Thoracic aorta (tissue), 2 donors: ENCODE results near the gene LRP3. TPM values are rescaled to one million over a fixed set of nuclear protein-coding genes. Genes with fewer than 3 reads are reported as not detected.

Experiments used
- ATAC-seq: fragments of 150-250 bp; one replicate; pipeline ENCODE4 v1.8.0; 2017; ENCODE audit warnings: low read depth; ENCODE audit not compliant: insufficient number of reproducible peaks, low FRiP score
- DNase-seq: peaks from one replicate; pipeline ENCODE4 v3.0.0-alpha.2; 2020; ENCODE audit warnings: low spot score
- H3K27ac ChIP-seq, 2 donors: fragments of 200-600 bp; sonication (generic); 1 replicate in 1 of 2; 2 replicates in 1 of 2; pipeline ENCODE4 v1.5.1; 2016; ENCODE audit warnings: mild to moderate bottlenecking in 2 of 2, moderate library complexity in 2 of 2
- H3K27me3 ChIP-seq: fragments of 200-600 bp; sonication (generic); replicated peaks from 2 replicates; pipeline ENCODE4 v1.6.0; 2016; ENCODE audit warnings: mild to moderate bottlenecking; ENCODE audit not compliant: insufficient read depth
- H3K36me3 ChIP-seq: fragments of 200-600 bp; sonication (generic); one replicate; pipeline ENCODE4 v1.5.1; 2016
- H3K4me1 ChIP-seq, 2 donors: fragments of 200-600 bp; sonication (generic); 1 replicate in 1 of 2; 2 replicates in 1 of 2; pipeline versions ENCODE4 v1.5.1 to v1.6.0; 2016; ENCODE audit warnings: low read depth in 2 of 2, mild to moderate bottlenecking in 1 of 2; ENCODE audit not compliant: control insufficient read depth in 1 of 2
- H3K4me3 ChIP-seq: fragments of 200-600 bp; sonication (generic); 2 replicates; pipeline ENCODE4 v1.5.1; 2016; ENCODE audit warnings: mild to moderate bottlenecking
- H3K9me3 ChIP-seq: fragments of 200-600 bp; sonication (generic); 2 replicates; pipeline ENCODE4 v1.5.1; 2016
- total RNA-seq, 2 donors: library from RNA; depleted of rRNA; stranded (reverse); fragments of >200 nt; gene quantifications; one replicate each; pipeline versions ENCODE4 v1.1.0 to v1.2.3, GENCODE V29; 2016
- TF ChIP-seq, protein P1 (sequence below): fragments of 200-600 bp; sonication (generic); IDR thresholded peaks from one replicate; pipeline ENCODE4 v1.5.1; 2019; ENCODE audit warnings: antibody characterized with exemption

The LRP3 gene
- total RNA-seq, 2 donors from 2014 or later: 32.2 to 50.9 TPM

DNA sequence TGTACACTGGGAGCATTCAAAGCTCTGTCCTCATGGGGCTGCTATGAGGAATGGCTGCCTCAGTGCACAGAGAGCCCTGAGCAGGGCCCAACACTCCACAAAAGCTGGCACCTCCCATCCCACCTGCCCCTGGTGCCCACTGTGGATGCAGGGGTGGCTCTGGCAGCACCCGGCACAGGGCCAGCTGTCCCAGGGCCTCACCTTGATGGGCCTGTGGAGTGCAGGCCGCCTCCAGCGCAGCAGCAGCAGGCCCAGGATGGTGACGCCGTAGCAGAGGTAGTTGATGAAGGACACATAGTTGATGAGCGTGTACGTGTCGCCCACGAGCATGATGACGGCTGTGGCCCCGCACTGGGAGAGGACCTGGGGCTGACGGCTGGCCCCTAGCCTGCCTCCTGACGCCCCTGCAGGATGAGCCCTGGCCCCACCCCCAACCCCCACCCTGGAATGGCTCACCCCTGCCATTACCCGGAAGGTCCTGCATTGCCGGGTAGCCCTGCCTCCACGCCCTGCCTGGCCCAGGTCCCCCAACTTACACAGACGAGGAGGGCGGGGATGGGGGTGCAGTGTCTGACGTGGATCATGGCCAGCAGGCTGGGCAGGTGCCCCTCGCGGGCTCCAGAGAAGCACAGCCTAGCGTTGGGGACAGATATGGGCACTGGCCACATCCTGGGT, 16.3 kb downstream of the LRP3 start:
- TF ChIP-seq, protein P1, sequence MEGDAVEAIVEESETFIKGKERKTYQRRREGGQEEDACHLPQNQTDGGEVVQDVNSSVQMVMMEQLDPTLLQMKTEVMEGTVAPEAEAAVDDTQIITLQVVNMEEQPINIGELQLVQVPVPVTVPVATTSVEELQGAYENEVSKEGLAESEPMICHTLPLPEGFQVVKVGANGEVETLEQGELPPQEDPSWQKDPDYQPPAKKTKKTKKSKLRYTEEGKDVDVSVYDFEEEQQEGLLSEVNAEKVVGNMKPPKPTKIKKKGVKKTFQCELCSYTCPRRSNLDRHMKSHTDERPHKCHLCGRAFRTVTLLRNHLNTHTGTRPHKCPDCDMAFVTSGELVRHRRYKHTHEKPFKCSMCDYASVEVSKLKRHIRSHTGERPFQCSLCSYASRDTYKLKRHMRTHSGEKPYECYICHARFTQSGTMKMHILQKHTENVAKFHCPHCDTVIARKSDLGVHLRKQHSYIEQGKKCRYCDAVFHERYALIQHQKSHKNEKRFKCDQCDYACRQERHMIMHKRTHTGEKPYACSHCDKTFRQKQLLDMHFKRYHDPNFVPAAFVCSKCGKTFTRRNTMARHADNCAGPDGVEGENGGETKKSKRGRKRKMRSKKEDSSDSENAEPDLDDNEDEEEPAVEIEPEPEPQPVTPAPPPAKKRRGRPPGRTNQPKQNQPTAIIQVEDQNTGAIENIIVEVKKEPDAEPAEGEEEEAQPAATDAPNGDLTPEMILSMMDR: no peak
- no peaks in the 10 kb centered on the region for H3K27me3 ChIP-seq
- H3K4me3 ChIP-seq: no peak overlapping the region
- no peaks in the 10 kb centered on the region for H3K36me3 ChIP-seq
- no peaks in the 10 kb centered on the region for H3K4me1 ChIP-seq
- ATAC-seq (no peak), DNase-seq (no peak)
- no peak overlapping the region for H3K27ac ChIP-seq
- no peaks in the 10 kb centered on the region for H3K9me3 ChIP-seq

DNA sequence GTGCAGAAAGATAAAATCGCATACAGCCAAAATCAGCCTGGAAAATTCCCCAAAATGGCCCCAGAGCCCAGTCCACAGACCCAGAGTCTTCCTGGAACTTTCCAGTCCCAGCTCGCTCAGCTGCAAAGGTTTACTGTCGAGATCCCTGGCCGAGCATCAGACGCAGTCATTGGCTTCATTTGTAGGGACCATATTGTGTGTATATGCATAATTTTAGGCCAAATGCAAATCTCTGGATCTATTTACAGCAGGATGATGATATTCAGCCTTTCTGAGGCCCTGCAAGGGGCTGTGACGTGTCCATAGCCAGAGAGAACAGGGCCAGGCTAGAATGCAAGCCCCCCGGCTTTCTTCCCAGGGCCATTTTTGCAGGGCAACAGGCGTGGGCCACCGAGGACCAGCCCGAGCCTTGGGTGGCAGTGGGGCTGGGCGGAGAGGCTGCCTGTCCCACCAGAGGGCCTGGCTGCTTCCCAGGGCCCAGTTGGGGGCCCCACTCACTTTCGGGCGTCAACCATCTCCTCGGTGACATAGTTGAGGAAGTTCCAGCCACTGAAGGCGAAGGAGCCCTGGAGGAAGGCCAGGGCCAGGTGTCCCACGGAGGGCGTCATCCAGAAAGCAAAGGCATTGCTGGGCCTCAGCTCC, 17.8 kb downstream of the LRP3 start:
- DNase-seq (no peak), ATAC-seq (no peak)
- H3K9me3 ChIP-seq: no peaks in the 10 kb centered on the region
- no peaks in the 10 kb centered on the region for H3K27me3 ChIP-seq
- no peaks in the 10 kb centered on the region for H3K4me1 ChIP-seq
- H3K36me3 ChIP-seq: no peaks in the 10 kb centered on the region
- TF ChIP-seq, protein P1: no peak
- H3K4me3 ChIP-seq: no peak overlapping the region
- no peak overlapping the region for H3K27ac ChIP-seq

DNA sequence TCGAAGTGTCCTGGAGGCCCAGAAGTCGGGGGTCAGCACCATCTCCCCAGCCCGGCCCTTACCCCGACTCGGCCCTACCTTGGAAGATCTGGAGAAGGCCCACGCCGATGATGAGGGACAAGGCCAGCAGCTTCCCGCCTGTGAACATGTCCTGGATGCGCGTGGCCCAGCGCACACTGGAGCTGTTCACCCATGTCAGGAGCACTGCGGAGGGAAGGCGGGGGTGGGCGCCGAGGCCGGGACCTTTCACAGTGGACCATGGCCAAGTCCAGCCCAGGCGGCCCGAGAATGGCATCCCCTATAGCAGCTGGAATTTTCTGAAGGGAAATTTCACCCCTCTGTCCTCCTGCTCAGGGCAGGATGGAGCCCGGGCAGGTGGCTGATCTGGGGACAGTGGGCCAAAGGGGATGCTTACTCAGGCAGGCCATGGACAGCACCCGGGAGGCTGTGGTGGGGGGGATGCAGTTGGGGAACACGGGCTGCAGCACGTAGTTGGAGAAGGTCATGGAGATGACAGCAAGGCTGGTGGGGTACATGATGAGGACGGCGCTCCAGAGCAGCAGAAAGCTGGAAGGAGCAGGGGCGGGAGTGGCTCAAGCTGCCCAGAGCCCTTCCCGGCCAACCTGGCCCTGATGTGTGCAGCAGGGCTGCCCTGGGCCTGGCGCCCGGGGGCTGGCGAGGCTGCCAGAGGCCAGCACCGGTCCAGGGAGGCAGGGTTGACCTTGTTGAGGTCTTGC, 18.5 kb downstream of the LRP3 start:
- Histone ChIP-seq H3K9me3 (no peaks in the 10 kb centered on the region), H3K27ac (no peak overlapping the region), H3K27me3 (no peaks in the 10 kb centered on the region), H3K36me3 (no peaks in the 10 kb centered on the region), H3K4me3 (no peak overlapping the region), H3K4me1 (no peaks in the 10 kb centered on the region)
- DNase-seq: no peak
- no peak for ATAC-seq
- TF ChIP-seq, protein P1: no peak

DNA sequence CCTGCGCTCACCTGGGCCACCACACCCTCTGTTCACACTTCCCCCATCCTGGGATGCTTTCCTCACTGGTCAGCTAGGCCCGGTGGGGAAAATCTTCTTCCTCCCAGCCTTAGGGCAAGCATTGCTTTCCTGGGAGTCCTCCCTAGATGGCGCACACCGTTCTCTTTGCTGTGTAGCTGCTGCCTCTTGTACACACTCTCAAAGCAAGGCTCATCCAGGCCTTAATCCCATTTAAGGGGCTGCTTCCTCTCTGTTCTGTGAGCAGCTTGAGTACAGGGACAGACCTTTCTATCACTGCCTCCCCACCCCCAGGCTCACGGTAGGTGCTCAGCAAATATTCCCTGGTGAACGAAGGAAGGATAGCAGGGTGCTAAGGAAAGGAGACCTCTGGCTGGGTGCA, 20.5 kb downstream of the LRP3 start:
- Histone ChIP-seq H3K36me3 (no peaks in the 10 kb centered on the region), H3K27ac (no peak overlapping the region), H3K4me3 (no peak overlapping the region), H3K4me1 (no peaks in the 10 kb centered on the region), H3K27me3 (no peaks in the 10 kb centered on the region), H3K9me3 (no peaks in the 10 kb centered on the region)
- TF ChIP-seq, protein P1: no peak
- DNase-seq (no peak), ATAC-seq (no peak)

GRCh38 chr19:33215438-33216197, 21.5 kb downstream of the LRP3 start:
- Histone ChIP-seq H3K4me3 (no peak overlapping the region), H3K9me3 (no peaks in the 10 kb centered on the region), H3K36me3 (no peaks in the 10 kb centered on the region), H3K4me1 (no peaks in the 10 kb centered on the region), H3K27me3 (no peaks in the 10 kb centered on the region), H3K27ac (no peak overlapping the region)
- DNase-seq (no peak), ATAC-seq (no peak)
- TF ChIP-seq, protein P1: no peak
